H1 (cell line): ENCODE data around the gene DSTYK. TPM values are rescaled to one million over a fixed set of nuclear protein-coding genes. Genes with fewer than 3 reads are reported as not detected.

Experiments used
- CTCF ChIA-PET: fragments of 300-600 bp; sonication (Branson Sonifier 250); formaldehyde crosslinking; loops from one replicate; lab custom pipeline; 2021; ENCODE audit not compliant: partially characterized antibody; lab: Charles Lee
- POLR2A ChIA-PET: fragments of 300-600 bp; sonication (Branson Sonifier 250); formaldehyde crosslinking; loops from one replicate; lab custom pipeline; 2021; ENCODE audit warnings: inconsistent platforms; ENCODE audit not compliant: partially characterized antibody; lab: Charles Lee
- DNase-seq, 2 experiments: peaks; one replicate each; pipeline versions ENCODE4 v3.0.0 to v3.0.0-alpha.2; 2010 to 2022; ENCODE audit warnings: low spot score in 2 of 2, low read depth in 1 of 2, mixed read lengths in 1 of 2
- FAIRE-seq: peaks from 2 replicates; lab custom pipeline; 2011; peaks lifted over from hg19 to GRCh38; lab: Jason Lieb, UNC
- H2AFZ ChIP-seq: 2 replicates; pipeline ENCODE4 v1.8.1; 2012; ENCODE audit warnings: low read length, inconsistent platforms
- H2AK5ac ChIP-seq: 2 replicates; pipeline ENCODE4 v1.6.1; 2013; ENCODE audit warnings: low read depth, low read length
- H2BK120ac ChIP-seq: replicated peaks from 2 replicates; pipeline ENCODE3; 2013; ENCODE audit warnings: low read depth, low read length, inconsistent platforms
- H2BK12ac ChIP-seq: 2 replicates; pipeline ENCODE4 v1.6.1; 2013; ENCODE audit warnings: low read depth, low read length
- H2BK15ac ChIP-seq: 2 replicates; pipeline ENCODE4 v1.6.1; 2013; ENCODE audit warnings: low read length
- H2BK20ac ChIP-seq: 2 replicates; pipeline ENCODE4 v1.6.1; 2013; ENCODE audit warnings: low read length
- H2BK5ac ChIP-seq: 2 replicates; pipeline ENCODE4 v1.6.1; 2013; ENCODE audit warnings: low read depth, low read length
- H3K14ac ChIP-seq: 2 replicates; pipeline ENCODE4 v1.6.1; 2013; ENCODE audit warnings: inconsistent platforms; ENCODE audit not compliant: insufficient read length
- H3K18ac ChIP-seq: 2 replicates; pipeline ENCODE4 v1.6.1; 2013; ENCODE audit warnings: low read length; ENCODE audit errors: extremely low read depth
- H3K23ac ChIP-seq: 2 replicates; pipeline ENCODE4 v1.6.1; 2013; ENCODE audit warnings: inconsistent platforms; ENCODE audit not compliant: insufficient read length
- H3K23me2 ChIP-seq: 2 replicates; pipeline ENCODE4 v1.6.1; 2013; ENCODE audit warnings: low read depth, low read length
- H3K27ac ChIP-seq: 2 replicates; pipeline ENCODE4 v1.6.1; 2011; ENCODE audit warnings: low read depth, low read length, inconsistent platforms
- H3K27me3 ChIP-seq, 4 experiments: replicated peaks in 1 of 4; 1 replicate in 1 of 4; 2 replicates in 3 of 4; pipeline versions ENCODE4 v1.6.1 to v1.8.1; 2011 to 2013; ENCODE audit warnings: low read length in 3 of 4, mild to moderate bottlenecking in 3 of 4, inconsistent platforms in 2 of 4, mixed read lengths in 2 of 4, moderate library complexity in 1 of 4; ENCODE audit not compliant: control insufficient read depth in 3 of 4, insufficient read depth in 3 of 4; ENCODE audit errors: extremely low read depth in 1 of 4
- H3K36me3 ChIP-seq, 4 experiments: 2 replicates each; pipeline versions ENCODE4 v1.6.1 to v1.8.1; 2011 to 2013; ENCODE audit warnings: mild to moderate bottlenecking in 4 of 4, low read length in 3 of 4, moderate library complexity in 2 of 4, control low read depth in 1 of 4, inconsistent platforms in 1 of 4; ENCODE audit not compliant: insufficient read depth in 4 of 4, control insufficient read depth in 2 of 4
- H3K4ac ChIP-seq: replicated peaks from 2 replicates; pipeline ENCODE3; 2013; ENCODE audit warnings: low read length, low read depth, mixed read lengths, inconsistent platforms; ENCODE audit not compliant: insufficient read length
- H3K4me1 ChIP-seq, 4 experiments: replicated peaks in 1 of 4; 1 replicate in 1 of 4; 2 replicates in 3 of 4; pipeline versions ENCODE4 v1.6.1 to v1.8.1; 2011 to 2013; ENCODE audit warnings: low read length in 3 of 4, inconsistent platforms in 2 of 4, mixed read lengths in 1 of 4; ENCODE audit not compliant: insufficient read depth in 4 of 4, control insufficient read depth in 3 of 4
- H3K4me2 ChIP-seq, 2 experiments: 2 replicates each; pipeline versions ENCODE4 v1.6.1 to v1.8.1; 2011 to 2013; ENCODE audit warnings: low read depth in 2 of 2, low read length in 2 of 2, control low read depth in 1 of 2, inconsistent platforms in 1 of 2, mild to moderate bottlenecking in 1 of 2; ENCODE audit not compliant: insufficient read depth in 1 of 2
- H3K4me3 ChIP-seq, 4 experiments: fragments of 200-600, 300-600 bp in 1 of 4; sonication (generic), shearing (Covaris generic), sonication (Bioruptor Twin) in 1 of 4; 2 replicates each; pipeline versions ENCODE4 v1.5.1 to v1.8.1; 2011 to 2016; ENCODE audit warnings: low read length in 4 of 4, low read depth in 3 of 4, control low read depth in 2 of 4, inconsistent platforms in 2 of 4, mild to moderate bottlenecking in 2 of 4, mixed read lengths in 1 of 4, moderate library complexity in 1 of 4; ENCODE audit not compliant: insufficient read depth in 2 of 4; ENCODE audit errors: extremely low read depth in 1 of 4
- H3K56ac ChIP-seq: replicated peaks from 2 replicates; pipeline ENCODE3; 2013; ENCODE audit warnings: low read depth, mild to moderate bottlenecking, mixed read lengths, low read length, inconsistent platforms; ENCODE audit not compliant: insufficient read length
- H3K79me1 ChIP-seq: 2 replicates; pipeline ENCODE4 v1.6.1; 2013; ENCODE audit warnings: low read depth, low read length, control low read depth
- H3K79me2 ChIP-seq, 2 experiments: 2 replicates each; pipeline versions ENCODE4 v1.6.1 to v1.8.1; 2012 to 2013; ENCODE audit warnings: low read length in 2 of 2, mild to moderate bottlenecking in 2 of 2, inconsistent platforms in 1 of 2; ENCODE audit not compliant: insufficient read depth in 2 of 2, control insufficient read depth in 1 of 2
- H3K9ac ChIP-seq, 4 experiments: replicated peaks in 1 of 4; 1 replicate in 1 of 4; 2 replicates in 3 of 4; pipeline versions ENCODE4 v1.6.1 to v1.8.1; 2011 to 2013; ENCODE audit warnings: low read depth in 3 of 4, low read length in 3 of 4, control low read depth in 2 of 4, mild to moderate bottlenecking in 2 of 4, moderate library complexity in 2 of 4, inconsistent platforms in 1 of 4; ENCODE audit errors: extremely low read depth in 1 of 4
- H3K9me3 ChIP-seq, 2 experiments: 2 replicates each; pipeline versions ENCODE4 v1.6.1 to v1.8.1; 2012 to 2013; ENCODE audit warnings: mild to moderate bottlenecking in 2 of 2, moderate library complexity in 2 of 2, control low read depth in 1 of 2, inconsistent platforms in 1 of 2, low read depth in 1 of 2, low read length in 1 of 2, mixed read lengths in 1 of 2; ENCODE audit not compliant: insufficient read depth in 2 of 2
- H4K20me1 ChIP-seq, 2 experiments: replicated peaks in 1 of 2; 2 replicates each; pipeline versions ENCODE3 to v1.8.1; 2011 to 2013; ENCODE audit warnings: inconsistent platforms in 2 of 2, low read length in 2 of 2, mild to moderate bottlenecking in 1 of 2; ENCODE audit not compliant: insufficient read depth in 2 of 2, control insufficient read depth in 1 of 2
- H4K5ac ChIP-seq: 2 replicates; pipeline ENCODE4 v1.6.1; 2013; ENCODE audit warnings: low read length, low read depth, mixed read lengths, inconsistent platforms; ENCODE audit not compliant: insufficient read length
- H4K8ac ChIP-seq: 2 replicates; pipeline ENCODE4 v1.8.0; 2013; ENCODE audit warnings: mild to moderate bottlenecking, moderate library complexity, low read length, inconsistent platforms; ENCODE audit not compliant: insufficient read depth; ENCODE audit errors: extremely low read depth
- H4K91ac ChIP-seq: replicated peaks from 2 replicates; pipeline ENCODE3; 2013; ENCODE audit warnings: low read length, mixed read lengths, inconsistent platforms; ENCODE audit not compliant: insufficient read length
- E2F6 ChIP-seq: IDR thresholded peaks from 2 replicates; pipeline ENCODE4 v1.6.1; 2012; ENCODE audit warnings: inconsistent platforms
- MAX ChIP-seq: IDR thresholded peaks from 2 replicates; pipeline ENCODE4 v1.6.1; 2012; ENCODE audit warnings: inconsistent platforms
- TCF12 ChIP-seq: IDR thresholded peaks from 2 replicates; pipeline ENCODE4 v1.6.1; 2011; ENCODE audit warnings: low read depth, mild to moderate bottlenecking, low read length
- WGBS, 2 experiments: shearing (Covaris generic) in 1 of 2; methylation state at CpG; one replicate each; pipeline versions ENCODE4 v1.1.6 to v1.1.7; 2013 to 2015; ENCODE audit warnings: low lambda C conversion rate in 2 of 2, mixed read lengths in 2 of 2, inconsistent platforms in 1 of 2, low coverage in 1 of 2, missing lambda C conversion rate in 1 of 2; ENCODE audit not compliant: insufficient replicate concordance in 2 of 2, insufficient coverage in 1 of 2, insufficient read length in 1 of 2; ENCODE audit errors: extremely low coverage in 1 of 2, missing lambda C conversion rate in 1 of 2; 5-methylcytosine and 5-hydroxymethylcytosine counted together
- polyA plus RNA-seq, 7 experiments: library from polyadenylated mRNA; depleted of rRNA in 3 of 7; stranded (reverse) in 5 of 7; unstranded in 2 of 7; fragments of >200 nt in 5 of 7; fragments of 200-250 nt in 2 of 7; gene quantifications; 1 replicate in 5 of 7; 2 replicates in 1 of 7; 4 replicates in 1 of 7; pipeline versions ENCODE4 v1.2.1 to v1.2.3, GENCODE V29; 2011 to 2013; ENCODE audit warnings: missing spikeins in 2 of 7, mixed read lengths in 2 of 7
- total RNA-seq: library from RNA; stranded (reverse); fragmentation: NEBNext Ultra II Directional; extraction: Animal tissue kit (Norgen Biotek cat#: 25700); gene quantifications from 2 replicates; pipeline ENCODE4 v1.2.1, GENCODE V29; 2021

Gene DSTYK
- total and polyA plus RNA-seq, 2 of the 8 experiments (the other 6 are each of a cell fraction or from before 2014, with no cell fraction given): 2.7 to 8.5 TPM

GRCh38 chr1:205225901-205226765 is 14.6 kb upstream of the DSTYK start:
- H3K9ac ChIP-seq: no peak overlapping the region
- H4K8ac ChIP-seq: peak overlapping the region; percentile 30; the same call in 1 of the 2 replicates
- no peaks in the 10 kb centered on the region for H3K9me3 ChIP-seq
- H3K4ac ChIP-seq: no peak overlapping the region
- H2BK12ac ChIP-seq: peak overlapping the region; percentile 53; the same call in 1 of the 2 replicates
- H2BK15ac ChIP-seq: no peak overlapping the region
- H3K36me3 ChIP-seq: no peaks in the 10 kb centered on the region
- H4K91ac ChIP-seq: peak overlapping the region; percentile 12
- peak overlapping the region; percentile 73 to 99; a peak in 2 of 4 replicates for H3K4me2 ChIP-seq
- 0 out of 2 replicates have a peak overlapping the region, but pooled peaks have one; percentile 10 for H2AK5ac ChIP-seq
- H3K4me3 ChIP-seq: peak overlapping the region in 1 of 4 experiments; percentile 61; a peak in 1 of 8 replicates
- 83 to 100% methylated on average over 1 to 11 of the region's 11 CpGs for WGBS, 2 experiments
- H4K5ac ChIP-seq: no peak overlapping the region
- no peak overlapping the region for H3K23ac ChIP-seq
- H2AFZ ChIP-seq: peak overlapping the region; percentile 23; the same call in 1 of the 2 replicates
- no peak overlapping the region for H3K14ac ChIP-seq
- H3K56ac ChIP-seq: no peak overlapping the region
- peaks cover 13 to 18% (median 16%) of the 10 kb centered on the region in 4 experiments; a peak in 6 of 7 replicates for H3K4me1 ChIP-seq
- no peaks in the 10 kb centered on the region for H3K79me2 ChIP-seq
- H3K27ac ChIP-seq: no peak overlapping the region
- DNase-seq (no peak), FAIRE-seq (no peak)
- CTCF ChIA-PET: interaction anchor here (1.0 to 40.8 kb wide), 5 partner anchors 22 to 128 kb away, joined by 3 to 1035 read pairs (median 6); no protein-coding TSS in a partner anchor
- H2BK120ac ChIP-seq: no peak overlapping the region
- H3K18ac ChIP-seq: no peak overlapping the region
- POLR2A ChIA-PET: interaction anchor here (0.6 to 3.3 kb wide), 5 partner anchors 19 to 222 kb away, joined by 3 to 13 read pairs (median 3); partner anchors contain the start of gene RBBP5
- peaks cover 11% of the 10 kb centered on the region for H3K23me2 ChIP-seq
- no peak overlapping the region for H2BK5ac ChIP-seq
- no peaks in the 10 kb centered on the region for H3K79me1 ChIP-seq
- H3K27me3 ChIP-seq: peaks cover 0 to 6% (median 4%) of the 10 kb centered on the region in 4 experiments; a peak in 5 of 7 replicates
- H2BK20ac ChIP-seq: no peak overlapping the region; the same call in 1 of the 2 replicates
- peaks cover 3 to 9% of the 10 kb centered on the region in 2 experiments for H4K20me1 ChIP-seq
- peak; percentile 64; the same call in 1 of the 2 replicates for TF ChIP-seq MAX
- peak; percentile 67; the same call in 1 of the 2 replicates for TF ChIP-seq E2F6
- TF ChIP-seq TCF12: no peak
